Stimulated activated CD8-positive, alpha-beta memory T cell treated with anti-CD3 and anti-CD28 coated beads, Interleukin-4, amount 100 ng/mL, for 48 hours (primary cell): ENCODE measurements around the gene FASN.
A peak's percentile ranks its signal among the peaks of the same experiment; 100 is the strongest.
"Not testable (repeated sequence)": the region's sequence is repeated elsewhere in the genome, so short reads cannot be mapped to it uniquely, and the experiment has no call there.

Experiments used
- DNase-seq: peaks from one replicate; pipeline ENCODE4 v3.0.0-alpha.2; 2020

FASN gene

DNA sequence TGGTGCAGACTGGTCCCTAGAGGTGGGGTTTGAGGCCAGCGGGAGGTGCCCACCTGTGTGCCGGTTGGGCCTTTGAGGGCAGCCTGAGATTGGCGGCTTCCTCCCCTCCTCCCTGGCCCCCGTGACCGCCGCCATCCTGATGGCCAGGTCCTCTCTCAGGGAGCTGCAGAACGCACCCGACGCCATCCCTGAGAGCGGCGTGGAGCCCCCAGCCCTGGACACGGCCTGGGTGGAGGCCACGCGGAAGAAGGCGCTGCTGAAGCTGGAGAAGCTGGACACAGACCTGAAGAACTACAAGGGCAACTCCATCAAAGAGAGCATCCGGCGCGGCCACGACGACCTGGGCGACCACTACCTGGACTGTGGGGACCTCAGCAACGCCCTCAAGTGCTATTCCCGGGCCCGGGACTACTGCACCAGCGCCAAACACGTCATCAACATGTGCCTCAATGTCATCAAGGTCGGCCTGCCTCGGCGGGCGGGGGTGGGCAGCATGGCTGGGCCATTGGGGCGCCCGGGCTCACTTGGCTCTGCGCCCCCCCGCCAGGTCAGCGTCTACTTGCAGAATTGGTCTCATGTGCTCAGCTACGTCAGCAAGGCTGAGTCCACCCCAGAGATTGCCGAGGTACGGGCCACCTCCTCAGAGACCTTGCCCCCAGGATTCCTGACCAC, 43.5 kb downstream of the FASN start:
- DNase-seq, result no peak

DNA sequence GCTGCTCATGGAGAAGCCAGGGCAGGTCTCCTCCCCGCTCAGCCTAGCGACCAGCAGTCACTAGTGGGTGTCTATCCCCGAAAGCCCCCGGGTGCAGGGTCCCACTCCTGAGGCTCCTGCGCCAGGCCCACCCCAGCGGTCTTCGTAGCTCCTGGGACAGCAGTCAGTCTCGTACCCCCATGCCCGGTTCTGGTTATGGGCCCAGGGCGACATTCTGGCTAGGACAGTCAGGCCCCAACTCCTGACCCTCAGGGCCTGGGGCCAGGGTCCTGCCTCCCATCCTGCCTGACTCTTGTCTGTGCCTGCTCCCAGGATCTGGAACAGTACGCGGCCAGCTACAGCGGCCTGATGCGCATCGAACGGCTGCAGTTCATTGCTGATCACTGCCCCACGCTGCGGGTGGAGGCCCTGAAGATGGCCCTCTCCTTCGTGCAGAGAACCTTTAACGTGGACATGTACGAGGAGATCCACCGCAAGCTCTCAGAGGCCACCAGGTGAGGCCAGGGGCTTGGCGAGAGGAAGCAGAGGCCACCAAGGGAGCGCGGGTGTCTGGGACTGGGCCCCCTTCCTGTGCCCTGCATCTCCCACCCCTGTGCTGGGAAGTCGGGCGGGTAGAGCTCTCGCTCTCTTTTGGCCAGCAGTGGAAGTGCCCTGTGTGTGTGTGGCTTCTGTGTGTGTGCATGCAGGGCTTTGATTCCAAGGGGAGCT, 44.3 kb downstream of the FASN start:
- DNase-seq, result no peak

DNA sequence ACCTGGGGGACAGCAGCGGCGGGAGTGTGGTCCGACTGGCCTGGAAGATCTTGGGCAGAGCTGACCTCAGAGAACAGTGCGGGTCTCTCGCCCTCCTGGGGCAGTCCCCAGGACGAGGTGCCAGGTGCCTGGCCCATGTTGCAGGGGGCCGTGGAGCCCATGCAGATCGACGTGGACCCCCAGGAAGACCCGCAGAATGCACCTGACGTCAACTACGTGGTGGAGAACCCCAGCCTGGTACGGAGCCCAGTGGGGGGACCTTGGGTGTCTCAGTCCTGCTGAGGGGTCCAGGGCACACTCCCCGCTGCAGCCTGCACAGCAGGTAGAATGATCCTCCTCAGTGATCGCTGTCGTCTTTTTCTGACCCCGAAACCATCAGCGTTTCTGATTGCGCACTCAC, 44.9 kb downstream of the FASN start:
- no peak for DNase-seq

DNA sequence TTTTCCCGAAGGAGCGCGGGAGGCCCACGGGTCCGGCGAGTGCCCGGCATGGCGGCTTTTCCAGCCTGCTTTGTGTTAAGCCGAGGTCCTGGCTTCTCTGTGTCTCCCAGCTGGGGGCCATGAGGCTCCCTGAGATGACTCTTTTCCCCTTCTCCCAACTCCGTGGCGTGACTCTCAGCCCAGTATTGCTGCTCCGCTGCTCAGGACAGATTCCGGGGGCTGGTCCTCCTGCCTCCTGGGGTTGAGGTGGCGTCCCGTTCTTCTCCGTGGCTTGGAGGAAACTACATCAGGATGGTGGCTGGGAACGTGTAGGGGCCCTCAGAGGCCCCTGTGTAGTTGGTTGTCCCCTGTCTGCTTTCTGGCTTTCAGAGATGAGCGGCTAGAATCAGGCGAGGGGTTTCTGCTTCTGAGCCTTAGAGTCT, 45.4 kb downstream of the FASN start:
- DNase-seq, result no peak

DNA sequence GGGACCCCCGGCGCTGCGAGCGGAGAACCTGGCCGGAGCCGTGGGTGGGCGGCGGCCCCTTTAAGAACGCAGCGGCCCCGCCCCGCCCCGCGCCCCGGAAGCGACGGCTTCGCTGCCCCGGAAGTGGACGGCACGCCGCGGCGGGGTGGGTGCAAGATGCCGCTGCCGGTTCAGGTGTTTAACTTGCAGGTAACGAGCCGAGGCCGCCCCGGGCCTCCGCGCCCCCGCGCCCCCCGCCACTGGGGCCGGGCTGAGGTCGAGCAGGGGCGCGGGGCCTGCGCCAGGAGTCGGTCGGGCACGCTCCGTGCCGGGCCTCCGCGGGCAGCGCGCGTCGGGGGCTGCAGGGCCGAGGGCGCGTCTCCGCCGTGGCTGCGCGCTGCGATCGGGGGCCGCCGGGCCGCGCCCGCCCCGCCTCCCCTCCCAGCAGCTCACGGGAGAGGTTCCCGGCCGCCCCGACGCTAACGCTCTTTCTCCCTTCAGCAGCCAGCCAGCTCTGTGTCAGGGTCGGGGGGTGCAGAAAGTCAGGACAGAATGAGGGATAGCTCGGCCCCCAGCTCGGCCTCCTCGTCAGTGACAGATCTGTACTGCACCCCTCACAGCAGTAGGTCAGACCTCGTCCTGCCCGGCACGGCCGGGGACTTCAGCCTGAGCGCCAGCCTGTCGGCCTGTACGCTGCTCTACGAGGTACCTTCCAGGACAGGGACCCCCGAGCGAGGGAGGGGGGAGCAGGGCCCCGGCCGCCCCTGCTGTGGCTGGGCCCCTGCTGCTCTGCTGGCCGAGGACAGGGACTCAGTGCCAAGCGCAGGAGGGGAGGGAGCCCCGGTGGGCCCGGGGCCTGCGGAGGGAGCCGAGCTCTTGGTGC, 46.0 kb downstream of the FASN start, which contains the start of the genes GPS1 and RFNG:
GPS1 (plus strand) TSS at position 123 of the 862 bp plus-strand sequence; CDS start at position 157, 34 bp downstream.
RFNG (minus strand) TSS at position 36 of the 862 bp plus-strand sequence. CDS start 45 bp downstream, outside the sequence.
- DNase-seq, result peak; percentile 90

DNA sequence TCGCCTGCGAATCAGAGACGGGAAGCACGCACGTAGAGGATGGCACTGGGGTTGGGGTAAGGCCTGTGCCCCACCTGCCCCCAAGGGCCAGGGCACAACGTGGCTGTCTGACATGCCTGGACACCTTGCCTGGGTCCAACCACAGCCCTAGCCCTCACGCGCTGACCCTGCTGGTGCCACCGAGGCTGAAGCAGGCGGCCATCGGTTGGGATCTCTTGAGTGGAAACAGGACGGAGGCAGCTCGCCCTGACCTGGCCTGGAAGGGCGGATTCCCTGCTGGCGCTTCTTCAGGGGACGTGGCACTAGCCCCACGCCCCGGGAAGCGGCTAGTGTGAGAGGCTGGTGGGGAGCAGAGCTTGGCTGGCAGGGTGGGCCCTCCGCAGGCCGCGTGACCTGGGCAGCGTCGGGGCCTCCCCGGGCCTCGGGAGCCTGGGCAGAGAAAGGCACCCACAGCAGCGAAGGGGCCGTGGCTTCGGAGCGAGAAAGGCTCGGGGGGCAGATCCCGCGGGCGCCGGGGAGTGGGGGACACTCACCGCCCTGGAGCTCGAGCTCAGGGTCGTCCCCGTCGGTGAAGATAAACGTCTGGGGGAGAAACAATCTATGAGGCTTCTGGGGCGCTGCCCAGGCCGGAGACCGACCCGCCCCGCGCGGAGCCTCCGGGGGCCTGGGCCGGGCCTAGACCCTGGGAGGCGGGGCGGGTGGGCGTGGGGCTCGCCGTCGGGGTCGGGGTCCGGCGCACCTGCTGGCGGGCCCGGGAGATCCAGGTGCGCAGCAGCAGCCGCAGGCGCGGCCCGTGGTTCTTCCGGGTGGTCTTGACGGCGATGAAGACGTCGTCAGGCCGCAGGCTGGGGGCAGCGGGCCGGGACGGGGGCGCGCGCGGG, 47.0 kb downstream of the FASN start:
- no peak for DNase-seq

DNA sequence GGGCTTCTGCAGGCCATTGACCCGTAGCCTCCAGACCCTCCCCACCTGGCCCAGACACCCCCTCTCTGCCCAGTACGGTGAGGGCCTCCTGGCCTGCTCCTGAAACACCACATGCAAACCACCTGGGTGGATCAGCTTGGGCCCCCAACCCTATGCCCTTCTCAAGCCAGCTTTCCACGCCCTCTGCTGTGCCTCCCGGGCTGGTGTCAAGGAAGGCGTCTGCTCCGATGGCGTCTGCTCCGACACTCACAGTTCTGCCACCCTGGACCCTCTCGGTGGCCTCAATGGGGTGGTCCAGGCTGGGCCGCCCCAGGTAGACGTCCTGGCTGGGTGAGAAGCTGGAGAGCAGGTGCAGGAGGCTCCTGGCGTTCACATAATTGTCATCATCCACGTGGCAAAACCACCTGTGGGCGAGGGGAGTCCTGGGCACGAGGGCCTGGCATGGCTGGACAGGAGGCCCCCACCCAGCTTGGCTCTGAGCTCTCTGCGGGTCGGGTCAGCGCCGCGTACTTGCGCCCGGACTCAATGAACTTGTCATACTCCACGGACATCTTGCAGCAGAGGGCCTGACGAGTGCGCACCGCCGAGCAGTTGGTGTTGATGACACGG, 47.8 kb downstream of the FASN start:
- no peak for DNase-seq

DNA sequence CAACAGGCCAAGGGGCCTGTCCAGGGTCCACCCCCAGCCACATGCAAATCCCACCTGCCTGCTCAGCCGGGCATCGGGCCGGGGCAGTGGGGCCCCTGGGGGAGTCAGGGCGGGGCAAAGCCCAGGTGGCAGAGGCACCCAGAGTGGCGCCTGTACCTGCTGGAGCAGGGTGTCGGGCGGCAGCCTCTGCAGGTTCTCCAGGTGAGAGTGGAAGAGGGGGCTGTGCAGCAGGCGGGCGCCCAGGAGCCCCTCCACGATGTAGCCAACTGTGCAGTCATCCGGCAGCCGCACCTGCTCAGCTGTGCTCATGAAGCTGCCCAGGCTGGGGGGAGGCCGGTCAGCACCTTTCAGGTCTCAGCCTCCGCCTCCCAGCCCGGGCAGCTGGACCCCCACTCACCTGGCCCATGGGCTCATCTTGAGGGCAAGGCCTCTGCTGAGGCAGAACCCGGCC, 48.5 kb downstream of the FASN start:
- no peak for DNase-seq

DNA sequence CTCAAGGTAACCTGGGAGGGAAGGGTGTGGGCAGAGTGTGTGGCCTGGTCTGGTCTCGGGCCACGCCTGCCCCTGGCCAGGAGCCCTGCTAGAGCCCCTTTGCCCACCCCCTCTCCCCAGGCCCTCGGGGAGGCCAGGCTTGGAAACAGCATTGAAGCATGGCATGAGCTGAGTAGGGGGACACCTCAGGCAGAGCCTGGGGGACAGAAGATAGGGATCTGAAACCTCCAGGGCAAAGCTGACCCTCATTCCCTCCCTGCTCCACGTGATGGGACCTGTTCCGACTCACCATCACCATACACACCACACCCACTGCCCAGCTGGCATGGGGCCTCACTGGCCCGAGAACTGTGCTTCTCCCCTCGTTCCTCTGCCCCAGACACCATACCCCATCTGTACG, 48.9 kb downstream of the FASN start:
- DNase-seq, result no peak

DNA sequence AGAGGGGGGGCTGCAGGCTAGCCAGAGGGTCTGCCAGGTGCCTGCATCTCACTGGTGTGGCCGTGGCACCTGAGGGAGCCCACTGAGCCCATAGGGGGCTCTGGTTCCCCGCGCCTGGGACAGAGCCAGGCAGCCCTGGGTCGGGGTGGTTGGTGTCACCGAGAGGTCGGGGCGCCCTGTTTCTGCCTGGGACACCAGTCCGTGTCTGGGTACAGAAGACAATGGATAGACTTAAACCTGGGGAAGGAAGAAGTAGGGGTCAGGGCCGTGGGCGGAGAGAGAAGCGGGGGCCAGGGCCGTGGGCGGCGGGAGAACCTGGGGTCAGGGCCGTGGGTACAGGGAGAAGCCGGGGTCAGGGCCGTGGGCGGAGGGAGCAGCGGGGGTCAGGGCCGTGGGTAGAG, 49.5 kb downstream of the FASN start:
- no peak for DNase-seq

DNA sequence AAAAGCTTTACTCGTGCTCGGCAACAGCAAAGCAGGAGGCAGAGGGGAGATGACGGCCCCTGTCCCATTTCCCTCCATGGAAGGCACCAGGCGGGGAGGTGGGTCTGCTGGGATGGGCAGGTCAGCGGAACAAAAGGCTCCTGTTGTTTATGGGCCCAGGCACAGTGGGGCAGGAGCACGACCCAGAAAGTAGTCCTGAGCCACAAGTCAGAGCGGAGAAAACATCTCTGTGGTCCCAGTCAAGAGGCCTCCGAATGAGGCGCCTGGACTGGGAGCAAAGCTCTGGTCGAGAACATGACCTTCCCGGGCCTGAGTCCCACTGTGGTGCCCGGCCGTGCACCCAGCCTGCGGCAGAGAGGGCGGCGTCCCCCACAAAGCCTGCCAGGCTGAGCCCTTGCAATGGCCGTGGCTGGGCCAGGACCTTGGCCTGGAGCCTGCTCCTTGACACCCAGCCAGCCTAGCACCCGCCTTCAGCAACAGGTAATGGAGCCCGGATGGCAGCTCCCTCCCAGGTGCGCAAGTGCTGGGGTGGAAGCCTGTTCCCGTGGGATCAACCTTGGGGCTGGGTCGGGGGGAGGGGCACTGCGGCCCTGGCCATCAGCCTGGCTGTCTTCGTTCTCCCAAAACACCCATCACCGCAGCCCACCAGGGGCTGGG, 50.0 kb downstream of the FASN start:
- DNase-seq, result no peak

DNA sequence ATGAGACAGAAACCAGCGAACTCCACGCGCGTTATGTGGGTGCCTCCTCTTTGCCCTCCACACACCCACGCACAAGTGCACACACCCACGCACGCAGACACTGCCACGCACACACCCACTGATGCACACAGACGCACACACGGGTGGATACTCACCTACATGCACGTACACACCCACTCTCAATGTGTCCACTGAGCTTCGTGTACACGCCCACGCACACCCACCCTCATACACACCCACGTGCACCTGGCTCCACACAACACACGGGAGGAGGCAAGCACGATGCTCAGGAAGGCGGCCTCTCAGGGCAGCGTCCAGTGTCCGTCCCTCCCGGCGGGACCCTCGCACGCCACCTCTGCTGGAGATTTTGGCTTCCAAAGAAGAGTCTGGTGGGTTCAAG, 50.7 kb downstream of the FASN start:
- no peak for DNase-seq

DNA sequence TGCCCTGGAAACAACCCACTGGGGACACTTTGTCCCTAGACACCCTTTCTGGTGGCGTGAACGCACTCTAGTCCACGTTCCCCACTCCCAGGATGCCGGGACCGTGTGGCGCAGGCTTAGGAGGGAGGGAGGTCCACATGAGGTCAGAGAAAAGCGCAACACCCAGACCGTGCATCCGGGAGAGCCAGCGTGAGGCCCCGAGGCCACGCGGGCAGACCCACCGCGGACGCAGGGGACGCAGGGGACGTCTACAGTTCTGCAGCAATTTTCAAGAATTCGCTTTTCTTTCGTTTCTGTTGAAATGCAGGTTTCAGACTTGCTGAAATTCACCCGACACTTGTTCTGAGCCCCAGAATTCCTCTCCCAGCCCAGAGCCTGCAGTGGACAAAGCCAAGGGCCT, 51.1 kb downstream of the FASN start:
- no peak for DNase-seq

DNA sequence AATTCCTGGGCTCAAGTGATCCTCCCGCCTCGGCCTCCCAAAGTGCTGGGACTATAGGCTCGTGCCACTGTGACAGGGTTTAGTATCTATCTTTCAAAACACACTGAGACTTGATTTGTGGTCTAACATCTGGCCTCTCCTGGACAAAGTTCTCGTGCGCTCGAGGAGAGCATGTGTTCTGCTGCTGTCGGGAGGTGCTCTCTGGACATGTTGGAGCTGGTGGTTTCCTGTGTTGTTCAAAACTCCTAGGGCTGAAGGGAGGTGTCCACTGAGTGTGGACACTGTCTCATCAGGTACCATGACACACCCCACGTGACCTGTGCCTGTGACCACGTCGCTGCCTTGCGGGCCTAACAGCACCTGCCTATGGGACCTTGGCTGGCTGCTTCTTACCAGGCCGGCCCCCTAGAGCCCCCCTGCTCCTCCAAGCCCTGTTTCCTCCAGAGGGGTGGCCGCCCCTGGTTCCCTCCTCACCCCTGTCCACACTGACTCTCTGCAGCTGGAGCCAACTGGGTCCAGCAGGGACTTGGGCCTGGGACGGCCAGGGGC, 52.0 kb downstream of the FASN start:
- no peak for DNase-seq

DNA sequence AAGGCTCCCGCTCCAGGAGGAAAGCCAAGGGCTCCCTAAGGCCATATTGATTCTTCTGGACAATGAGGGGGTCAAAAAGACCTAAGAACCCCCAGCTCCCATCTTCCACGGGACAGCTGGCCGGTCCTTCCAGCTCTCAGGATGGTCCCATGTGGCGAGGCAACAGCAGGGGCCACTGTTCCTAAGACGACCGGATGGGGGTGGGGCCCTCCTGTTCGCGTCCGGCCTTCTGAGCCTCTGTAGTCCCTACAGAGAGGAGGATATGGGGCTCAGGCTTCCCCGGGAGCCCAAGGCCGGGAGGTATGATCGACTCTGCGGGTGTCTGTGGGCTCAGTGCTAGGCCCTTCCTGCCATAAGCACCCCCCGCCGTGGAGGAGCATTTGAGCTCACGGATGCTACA, 54.5 kb downstream of the FASN start:
- DNase-seq, result no peak

DNA sequence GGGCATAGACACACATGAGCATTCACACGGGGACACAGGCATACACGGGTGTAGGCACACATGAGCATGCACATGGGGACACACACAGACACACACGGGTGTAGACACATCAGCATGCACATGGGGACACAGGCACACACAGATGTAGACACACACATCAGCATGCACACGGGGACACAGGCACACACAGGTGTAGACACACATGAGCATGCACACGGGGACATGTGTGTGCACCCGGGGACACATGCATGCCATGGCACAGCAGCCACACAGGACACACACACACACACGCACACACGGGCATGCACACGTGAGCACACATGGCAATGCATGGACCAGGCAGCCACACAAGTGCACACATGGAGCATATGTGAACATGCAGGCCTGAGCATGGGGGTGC, 55.4 kb downstream of the FASN start:
- DNase-seq, result no peak

DNA sequence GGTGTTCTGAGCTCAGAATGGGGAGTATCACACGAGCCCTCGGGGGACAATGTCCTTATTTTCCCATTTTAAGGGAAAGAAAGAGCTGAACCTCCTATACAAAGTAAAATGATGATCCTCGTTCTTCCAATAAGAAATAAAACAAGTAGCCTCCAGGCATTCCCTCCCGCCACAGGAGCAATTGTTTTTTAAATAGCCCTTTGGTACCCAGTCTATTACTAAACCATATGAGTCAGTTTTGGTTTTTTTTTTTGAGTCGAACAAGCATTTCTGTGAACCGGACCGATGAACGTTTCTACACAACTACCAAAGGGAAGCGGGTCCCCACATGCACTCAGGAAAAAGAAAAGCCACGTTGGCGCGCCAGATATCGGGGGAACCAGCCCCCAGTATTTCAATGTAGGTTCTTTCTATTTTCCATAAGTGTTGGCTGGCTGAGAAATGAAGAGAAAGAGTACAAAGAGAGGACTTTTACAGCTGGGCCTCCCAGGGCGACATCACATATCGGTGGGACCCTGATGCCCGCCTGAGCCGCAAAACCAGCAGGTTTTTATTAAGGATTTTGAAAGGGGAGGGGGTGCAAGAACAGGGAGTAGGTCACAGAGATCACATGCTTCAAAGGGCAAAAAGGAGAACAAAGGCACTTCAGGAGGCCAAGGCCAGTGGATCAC, 56.8 kb downstream of the FASN start:
- DNase-seq, result no peak

DNA sequence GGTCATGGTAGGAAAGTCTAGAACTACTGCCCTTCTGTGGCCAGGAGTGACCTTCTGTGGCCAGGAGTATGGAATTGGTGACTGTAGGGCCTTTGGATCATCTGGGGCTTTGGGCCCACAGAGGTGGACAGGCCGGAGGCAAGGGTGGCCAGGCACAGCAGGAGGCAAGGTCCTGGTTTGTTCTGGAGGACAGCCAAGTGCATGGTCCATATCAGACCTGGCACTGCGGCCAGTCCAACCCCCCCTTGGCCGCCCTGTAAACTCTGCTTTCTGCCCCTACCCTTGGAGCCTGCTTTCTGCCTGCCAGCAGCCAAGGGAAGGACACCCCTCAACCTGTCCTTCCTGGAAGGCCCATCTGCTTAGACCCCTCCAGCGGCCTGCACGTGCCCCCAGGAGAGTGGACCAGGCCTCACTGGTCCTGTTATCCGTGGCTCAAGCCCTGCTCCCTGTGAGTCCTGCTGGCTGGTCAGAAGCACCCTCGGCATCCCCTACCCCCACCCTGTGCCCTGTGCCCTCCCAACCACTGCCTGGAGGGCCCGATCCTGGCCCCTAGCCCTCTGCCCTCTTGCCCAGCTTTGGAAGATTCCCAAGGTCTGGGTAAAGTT, 58.2 kb downstream of the FASN start:
- DNase-seq, result no peak

DNA sequence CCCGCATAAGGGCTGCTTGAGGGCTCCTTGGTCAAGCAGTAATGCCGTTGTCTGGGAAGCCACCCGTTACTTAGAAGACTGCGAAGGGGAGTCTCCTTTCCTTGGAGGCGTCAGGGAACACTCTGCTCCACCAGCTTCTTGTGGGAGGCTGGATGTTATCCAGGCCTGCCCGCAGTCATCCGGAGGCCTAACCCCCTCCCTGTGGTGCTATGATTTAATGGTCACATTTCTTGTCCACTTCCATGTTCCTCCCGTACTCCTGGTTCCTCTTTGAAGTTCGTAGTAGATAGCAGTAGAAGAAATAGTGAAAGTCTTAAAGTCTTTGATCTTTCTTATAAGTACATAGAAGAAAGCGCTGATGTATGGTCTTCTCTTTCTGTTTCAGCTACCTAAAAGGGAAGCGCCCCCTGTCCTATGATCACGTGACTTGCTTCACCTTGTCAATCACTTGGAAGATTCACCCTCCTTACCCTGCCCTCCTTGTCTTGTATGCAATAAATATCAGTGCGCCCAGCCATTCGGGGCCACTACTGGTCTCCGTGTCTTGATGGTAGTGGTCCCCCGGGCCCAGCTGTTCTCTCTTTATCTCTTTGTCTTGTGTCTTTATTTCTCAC, 59.1 kb downstream of the FASN start:
- DNase-seq, result not testable (repeated sequence)

DNA sequence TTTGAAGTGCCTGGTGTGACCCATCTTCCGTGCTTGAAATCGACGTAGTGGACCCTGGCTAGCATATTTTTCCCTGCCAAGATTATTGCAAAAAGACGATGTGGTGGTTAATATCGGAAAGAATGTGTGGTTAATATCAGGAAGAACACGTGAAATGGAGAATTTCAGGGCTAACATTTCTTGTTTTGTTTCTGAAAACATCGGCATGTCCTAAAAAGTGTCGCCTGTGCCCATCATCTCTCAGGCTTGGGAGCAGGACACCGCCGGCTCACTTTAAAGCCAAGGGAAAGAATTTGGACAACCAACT, 60.2 kb downstream of the FASN start:
- no peak for DNase-seq
